GM19395 (cell line): ENCODE data around the gene PNP.
"Not testable (repeated sequence)": the region's sequence is repeated elsewhere in the genome, so short reads cannot be mapped to it uniquely, and the experiment has no call there.

Experiments
- ATAC-seq: cut with Tn5 transposase; IDR thresholded peaks from one replicate; pipeline ENCODE4 v1.9.1; 2021; ENCODE audit warnings: mild to moderate bottlenecking, moderate library complexity; ENCODE audit not compliant: unreplicated experiment

Gene PNP

GRCh38 chr14:20469242-20469889 lies at the start of gene PNP:
PNP (plus strand) TSS chr14:20469406; CDS start chr14:20469525, 119 bp downstream.
- ATAC-seq, result peak; percentile 94

GRCh38 chr14:20419419-20419818 lies 49.8 kb upstream of the PNP start:
- ATAC-seq, result no peak

- no peak for ATAC-seq
These were observed 47.9 kb upstream of the PNP start for GRCh38 chr14:20421267-20421666.

- ATAC-seq, result no peak
These were observed 46.3 kb upstream of the PNP start for GRCh38 chr14:20422886-20423285.

- no peak for ATAC-seq
These were observed 44.4 kb upstream of the PNP start for GRCh38 chr14:20424851-20425250.

- ATAC-seq, result peak; percentile 82
These were observed 41.8 kb upstream of the PNP start for GRCh38 chr14:20427231-20428009.

GRCh38 chr14:20428010-20428365 lies 41.2 kb upstream of the PNP start:
- peak; percentile 52 for ATAC-seq

GRCh38 chr14:20428802-20429201 lies 40.4 kb upstream of the PNP start:
- ATAC-seq, result no peak

- no peak for ATAC-seq
These were observed 39.2 kb upstream of the PNP start for GRCh38 chr14:20429801-20430669.

GRCh38 chr14:20434701-20435581 lies 34.3 kb upstream of the PNP start:
- no peak for ATAC-seq

- no peak for ATAC-seq
These were observed 33.4 kb upstream of the PNP start, which contains the start of gene KLHL33 for GRCh38 chr14:20435582-20436362. KLHL33 (minus strand) TSS chr14:20436166; CDS start chr14:20435811, 355 bp downstream.

- no peak for ATAC-seq
These were observed 32.8 kb upstream of the PNP start for GRCh38 chr14:20436363-20436755.

GRCh38 chr14:20438664-20439063 lies 30.5 kb upstream of the PNP start:
- no peak for ATAC-seq

- no peak for ATAC-seq
These were observed 28.7 kb upstream of the PNP start for GRCh38 chr14:20440465-20440864.

- ATAC-seq, result peak; percentile 67
These were observed 28.3 kb upstream of the PNP start for GRCh38 chr14:20440882-20441281.

GRCh38 chr14:20441461-20441860 lies 27.7 kb upstream of the PNP start:
- no peak for ATAC-seq

- not testable (repeated sequence) for ATAC-seq
These were observed 25.6 kb upstream of the PNP start for GRCh38 chr14:20443650-20444049.

- ATAC-seq, result no peak
These were observed 22.3 kb upstream of the PNP start for GRCh38 chr14:20446889-20447288.

GRCh38 chr14:20452831-20453230 lies 16.4 kb upstream of the PNP start:
- ATAC-seq, result not testable (repeated sequence)
